HepG2 (cell line): ENCODE results near the gene PSMA7. TPM values are rescaled to one million over a fixed set of nuclear protein-coding genes. Genes with fewer than 3 reads are reported as not detected.

Experiments
- ATAC-seq: fragments of 200-7000 bp; cut with Tn5 transposase; 3 replicates; pipeline ENCODE4 v1.9.1; 2020; ENCODE audit warnings: mild to moderate bottlenecking, moderate library complexity
- BruUV-seq: library from RNA; stranded (reverse); fragments of 400-500 nt; replicated peaks from 2 replicates; lab custom pipeline; 2021; lab: Mats Ljungman, UMichigan
- CTCF ChIA-PET: fragments of 300-600 bp; formaldehyde crosslinking; extraction: SDS; loops from one replicate; lab custom pipeline; 2021; ENCODE audit warnings: low total read pairs, inconsistent platforms, low intra/inter-chr PET ratio; lab: Yijun Ruan, JAX
- POLR2A ChIA-PET: fragments of 350-600 bp; sonication (Branson Sonifier 250); formaldehyde crosslinking; loops from one replicate; lab custom pipeline; 2020; ENCODE audit warnings: antibody characterized with exemption, inconsistent platforms; lab: Yijun Ruan, JAX
- DNase-seq: peaks from one replicate; pipeline ENCODE4 v3.0.0-alpha.2; 2015; ENCODE audit warnings: low spot score
- FAIRE-seq: peaks from 3 replicates; lab custom pipeline; 2011; peaks lifted over from hg19 to GRCh38; lab: Jason Lieb, UNC
- H2AFZ ChIP-seq: one replicate; pipeline ENCODE4 v1.6.1; 2011; ENCODE audit warnings: low read length, inconsistent platforms
- H3K27ac ChIP-seq: fragments of 300-600 bp; 3 replicates; pipeline ENCODE4 v1.8.0; 2011; ENCODE audit warnings: mixed run types, mild to moderate bottlenecking, mixed read lengths, low read length, inconsistent platforms; ENCODE audit not compliant: insufficient read depth; ENCODE audit errors: extremely low read length
- H3K27me3 ChIP-seq, 2 experiments: fragments of 200-600 bp in 1 of 2; 2 replicates in 1 of 2; 3 replicates in 1 of 2; pipeline versions ENCODE4 v1.6.0 to v1.8.0; 2011; ENCODE audit warnings: low read length in 2 of 2, mild to moderate bottlenecking in 2 of 2, moderate library complexity in 2 of 2, inconsistent platforms in 1 of 2; ENCODE audit not compliant: insufficient read depth in 2 of 2, control insufficient read depth in 1 of 2
- H3K36me3 ChIP-seq, 2 experiments: fragments of 200-600 bp in 1 of 2; replicated peaks in 1 of 2; 2 replicates in 1 of 2; 3 replicates in 1 of 2; pipeline versions ENCODE4 v1.5.1 to v1.8.0; 2011; ENCODE audit warnings: low read length in 2 of 2, inconsistent platforms in 1 of 2; ENCODE audit not compliant: insufficient read depth in 2 of 2, control insufficient read depth in 1 of 2
- H3K4me1 ChIP-seq: 2 replicates; pipeline ENCODE4 v1.5.1; 2012; ENCODE audit warnings: low read length, inconsistent platforms; ENCODE audit not compliant: insufficient read depth
- H3K4me2 ChIP-seq: 2 replicates; pipeline ENCODE4 v1.6.0; 2011; ENCODE audit warnings: low read depth, low read length, inconsistent platforms
- H3K4me3 ChIP-seq, 3 experiments: fragments of 200-600 bp in 1 of 3; sonication (generic), shearing (Covaris generic) in 1 of 3; replicated peaks in 1 of 3; 2 replicates each; pipeline ENCODE4 v1.5.1; 2011 to 2016; ENCODE audit warnings: low read length in 3 of 3, inconsistent platforms in 2 of 3, low read depth in 2 of 3, mild to moderate bottlenecking in 2 of 3, control low read depth in 1 of 3, mixed read lengths in 1 of 3; ENCODE audit not compliant: insufficient read depth in 1 of 3
- H3K79me2 ChIP-seq: one replicate; pipeline ENCODE4 v1.6.1; 2011; ENCODE audit warnings: low read length, inconsistent platforms; ENCODE audit not compliant: insufficient read depth
- H3K9ac ChIP-seq: 2 replicates; pipeline ENCODE4 v1.6.0; 2011; ENCODE audit warnings: mild to moderate bottlenecking, low read depth, low read length, inconsistent platforms; ENCODE audit not compliant: insufficient read depth
- H3K9me3 ChIP-seq: 2 replicates; pipeline ENCODE4 v1.5.1; 2012; ENCODE audit warnings: mild to moderate bottlenecking, low read length
- H4K20me1 ChIP-seq: 2 replicates; pipeline ENCODE4 v1.6.0; 2011; ENCODE audit warnings: inconsistent platforms, mild to moderate bottlenecking, low read length, moderate library complexity; ENCODE audit not compliant: insufficient read depth
- ATF2 ChIP-seq: sonication (generic); formaldehyde crosslinking; IDR thresholded peaks from 2 replicates; pipeline ENCODE4 v1.4.0; 2020; ENCODE audit warnings: missing genetic modification reagents
- BCLAF1 ChIP-seq: fragments of 450-650 bp; IDR thresholded peaks from 2 replicates; pipeline ENCODE4 v1.6.1; 2017; ENCODE audit warnings: mild to moderate bottlenecking
- MAFF ChIP-seq: IDR thresholded peaks from 2 replicates; pipeline ENCODE4 v1.6.1; 2011; ENCODE audit warnings: low read depth, low read length, improper control_type of control experiment
- MAFK ChIP-seq, 2 experiments: IDR thresholded peaks in 1 of 2; conservative IDR thresholded peaks in 1 of 2; 2 replicates each; pipeline ENCODE4 v1.6.1; 2011; ENCODE audit warnings: improper control_type of control experiment in 2 of 2, low read length in 2 of 2
- PPARG ChIP-seq: conservative IDR thresholded peaks from 2 replicates; pipeline ENCODE4 v1.6.1; 2016; ENCODE audit warnings: missing biosample characterization, missing genetic modification reagents
- RAD21 ChIP-seq: fragments of 450-650 bp; formaldehyde crosslinking; IDR thresholded peaks from 2 replicates; pipeline ENCODE4 v1.5.0; 2020; ENCODE audit warnings: mild to moderate bottlenecking
- RBM22 ChIP-seq: fragments of 200-400 bp; formaldehyde crosslinking; optimal IDR thresholded peaks from 2 replicates; pipeline ENCODE3; 2017; ENCODE audit warnings: mild to moderate bottlenecking, low read length, moderate library complexity
- WIZ ChIP-seq: sonication (generic); formaldehyde crosslinking; IDR thresholded peaks from 2 replicates; pipeline ENCODE4 v1.5.1; 2020; ENCODE audit warnings: mild to moderate bottlenecking, missing genetic modification reagents
- ZNF136 ChIP-seq: sonication (generic); formaldehyde crosslinking; IDR thresholded peaks from 2 replicates; pipeline ENCODE4 v1.8.1; 2022; ENCODE audit warnings: low read depth, mild to moderate bottlenecking, moderate library complexity, missing genetic modification reagents
- WGBS: methylation state at CpG from one replicate; pipeline ENCODE4 v1.1.6; 2017; ENCODE audit warnings: low lambda C conversion rate; 5-methylcytosine and 5-hydroxymethylcytosine counted together
- in situ Hi-C: cut with HindIII; loops from 2 replicates; pipeline ENCODE4 v1.10.0; 2017; ENCODE audit warnings: low pct_unique_long_range_greater_than_20kb; ENCODE audit not compliant: extremely low pct_ligation_motif_present
- intact Hi-C: fragments of 100-400 bp; cut with micrococcal nuclease; formaldehyde crosslinking; loops from one replicate; pipeline ENCODE4 v1.10.0; 2022; ENCODE audit not compliant: unreplicated experiment
- polyA plus RNA-seq, 8 experiments: library from polyadenylated mRNA; depleted of rRNA in 3 of 8; stranded (reverse) in 7 of 8; unstranded in 1 of 8; fragments of >200 nt; fragmentation: Illumina TruSeq in 4 of 8; extraction: Trizol in 4 of 8; gene quantifications; 2 replicates each; pipeline versions ENCODE4 v1.2.1 to v1.2.3, GENCODE V29; 2011 to 2016; ENCODE audit warnings: low read depth in 4 of 8, missing spikeins in 1 of 8, mixed read lengths in 1 of 8; ENCODE audit not compliant: insufficient read depth in 1 of 8
- total RNA-seq, 5 experiments: library from RNA; depleted of rRNA; stranded (reverse); fragments of >200 nt; fragmentation: Illumina TruSeq; extraction: Trizol; gene quantifications; 2 replicates each; pipeline ENCODE4 v1.2.3, GENCODE V29; 2016; ENCODE audit warnings: low read depth in 1 of 5

PSMA7 gene
- total and polyA plus RNA-seq, 2 of the 13 experiments (the other 11 are each of a cell fraction or from before 2014, with no cell fraction given): 531 to 631 TPM

GRCh38 chr20:62181808-62182207 lies 38.6 kb upstream of the PSMA7 start:
- ChIA-PET CTCF (no interaction called here), POLR2A (interaction anchor here (1.8 kb wide), 1 partner anchor 115 kb away, joined by 6 read pairs; no protein-coding TSS in a partner anchor)
- peaks cover 9 to 14% of the 10 kb centered on the region in 2 experiments; a peak in 4 of 5 replicates for H3K36me3 ChIP-seq
- H3K27ac ChIP-seq: peak overlapping the region; percentile 90
- H3K4me3 ChIP-seq: peak overlapping the region; percentile 87 to 96 (median 90); a peak in 5 of 6 replicates
- H3K4me1 ChIP-seq: peaks cover 39% of the 10 kb centered on the region
- FAIRE-seq (no peak), DNase-seq (no peak), ATAC-seq (no peak)
- H3K9ac ChIP-seq: peak overlapping the region; percentile 97
- in situ Hi-C loops: no loop called here
- H3K4me2 ChIP-seq: peak overlapping the region; percentile 70
- no peak overlapping the region for H2AFZ ChIP-seq
- H3K27me3 ChIP-seq: no peaks in the 10 kb centered on the region; a peak in 2 of 5 replicates
- no TSS peak for BruUV-seq
- no peaks in the 10 kb centered on the region for H3K9me3 ChIP-seq
- no peaks in the 10 kb centered on the region for H4K20me1 ChIP-seq
- WGBS: 93% methylated on average over 2 of the region's 2 CpGs
- intact Hi-C loops: loop anchor here (1.0 kb wide), 1 partner anchor 56 kb away; the partner anchor contains the start of gene OSBPL2
- peaks cover 25% of the 10 kb centered on the region for H3K79me2 ChIP-seq
- no peak for TF ChIP-seq ZNF136
- TF ChIP-seq PPARG (CRISPR knock-in tag): 0 out of 2 replicates have a peak, but pooled peaks have one; percentile 14
- peak; percentile 67 to 75 for TF ChIP-seq MAFK (conservative IDR thresholded peaks at IDR 0.05 in 1 of 2, IDR thresholded peaks at IDR 0.05 in 1 of 2; ENCODE audit: low read length in 2 of 2)
- TF ChIP-seq RBM22: peak; percentile 86
- TF ChIP-seq RAD21 (CRISPR knock-in tag): no peak
- no peak for TF ChIP-seq ATF2 (CRISPR knock-in tag)
- no peak for TF ChIP-seq WIZ (CRISPR knock-in tag)
- TF ChIP-seq MAFF: peak; percentile 66; the same call in 1 of the 2 replicates
- TF ChIP-seq BCLAF1: no peak
